Peyer's patch (tissue), 4 donors: ENCODE results near the gene PTPN6. TPM values are rescaled to one million over a fixed set of nuclear protein-coding genes. Genes with fewer than 3 reads are reported as not detected.
A peak's percentile ranks its signal among the peaks of the same experiment; 100 is the strongest.

ENCODE experiments used
- DNase-seq, 3 donors: peaks; one replicate each; pipeline ENCODE4 v3.0.0-alpha.2; 2017 to 2019
- H3K27ac ChIP-seq, 4 donors: fragments of 200-600 bp; sonication (generic); one replicate each; pipeline ENCODE4 v1.5.1; 2016 to 2019
- H3K27me3 ChIP-seq, 2 donors: fragments of 200-600 bp; sonication (generic); one replicate each; pipeline ENCODE4 v1.5.1; 2019
- H3K36me3 ChIP-seq, 3 donors: fragments of 200-600 bp; sonication (generic); one replicate each; pipeline ENCODE4 v1.5.1; 2016 to 2019
- H3K4me1 ChIP-seq, 4 donors: fragments of 200-600 bp; sonication (generic); one replicate each; pipeline ENCODE4 v1.5.1; 2016 to 2019
- H3K4me3 ChIP-seq, 4 donors: fragments of 200-600 bp; sonication (generic); 1 replicate in 3 of 4; 2 replicates in 1 of 4; pipeline ENCODE4 v1.5.1; 2016 to 2019; ENCODE audit warnings: mild to moderate bottlenecking in 1 of 4
- H3K9me3 ChIP-seq, 4 donors: fragments of 200-600 bp; sonication (generic); one replicate each; pipeline ENCODE4 v1.5.1; 2016 to 2019; ENCODE audit warnings: mild to moderate bottlenecking in 1 of 4
- POLR2A ChIP-seq, 2 donors: fragments of 450-650 bp; IDR thresholded peaks; one replicate each; pipeline ENCODE4 v1.5.1; 2017; ENCODE audit warnings: antibody characterized with exemption in 2 of 2, mild to moderate bottlenecking in 2 of 2, moderate library complexity in 2 of 2
- total RNA-seq, 4 donors: library from RNA; depleted of rRNA; stranded (reverse); fragments of >200 nt; gene quantifications; one replicate each; pipeline ENCODE4 v1.1.0, GENCODE V29; 2016
- TF ChIP-seq, protein P1 (sequence below), 6 experiments: fragments of 450-650 bp in 4 of 6; fragments of 200-600 bp in 2 of 6; sonication (generic) in 1 of 6; IDR thresholded peaks; one replicate each; pipeline ENCODE4 v1.5.1; 2017 to 2019; ENCODE audit warnings: antibody characterized with exemption in 6 of 6, mild to moderate bottlenecking in 3 of 6, moderate library complexity in 1 of 6

PTPN6 gene
- total RNA-seq, 4 donors from 2014 or later, result 41.6 to 183 (median 44.4) TPM

DNA sequence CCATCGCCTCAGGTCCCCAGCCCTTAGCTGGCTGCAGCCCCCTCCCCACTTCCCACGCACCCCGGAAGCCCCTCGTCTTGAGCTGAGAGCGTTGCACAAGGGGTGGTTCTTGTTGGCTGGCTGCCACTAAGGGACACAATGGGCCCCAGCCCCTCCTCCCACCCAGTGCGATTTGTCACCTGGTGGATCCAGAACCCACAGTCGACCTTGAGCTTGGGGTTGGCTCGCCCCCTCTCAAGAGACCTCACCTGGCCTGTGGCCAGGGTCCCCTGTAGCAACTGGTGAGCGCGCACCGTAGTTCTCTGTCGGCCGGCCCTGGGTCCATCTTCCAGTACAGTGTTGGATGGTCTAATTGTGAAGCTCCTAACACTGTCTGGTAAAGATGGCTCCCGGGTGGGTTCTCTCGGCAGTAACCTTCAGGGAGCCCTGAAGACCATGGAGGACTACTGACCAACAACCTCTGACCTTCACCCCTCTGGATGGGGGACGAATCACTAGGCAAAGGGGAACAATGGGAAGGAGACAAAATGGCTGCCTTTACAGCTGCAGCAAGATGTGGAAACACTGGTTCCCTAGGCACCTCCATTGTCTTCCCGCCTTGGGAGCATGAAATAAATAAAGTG lies 12.7 kb downstream of the PTPN6 start:
- TF ChIP-seq, protein P1, sequence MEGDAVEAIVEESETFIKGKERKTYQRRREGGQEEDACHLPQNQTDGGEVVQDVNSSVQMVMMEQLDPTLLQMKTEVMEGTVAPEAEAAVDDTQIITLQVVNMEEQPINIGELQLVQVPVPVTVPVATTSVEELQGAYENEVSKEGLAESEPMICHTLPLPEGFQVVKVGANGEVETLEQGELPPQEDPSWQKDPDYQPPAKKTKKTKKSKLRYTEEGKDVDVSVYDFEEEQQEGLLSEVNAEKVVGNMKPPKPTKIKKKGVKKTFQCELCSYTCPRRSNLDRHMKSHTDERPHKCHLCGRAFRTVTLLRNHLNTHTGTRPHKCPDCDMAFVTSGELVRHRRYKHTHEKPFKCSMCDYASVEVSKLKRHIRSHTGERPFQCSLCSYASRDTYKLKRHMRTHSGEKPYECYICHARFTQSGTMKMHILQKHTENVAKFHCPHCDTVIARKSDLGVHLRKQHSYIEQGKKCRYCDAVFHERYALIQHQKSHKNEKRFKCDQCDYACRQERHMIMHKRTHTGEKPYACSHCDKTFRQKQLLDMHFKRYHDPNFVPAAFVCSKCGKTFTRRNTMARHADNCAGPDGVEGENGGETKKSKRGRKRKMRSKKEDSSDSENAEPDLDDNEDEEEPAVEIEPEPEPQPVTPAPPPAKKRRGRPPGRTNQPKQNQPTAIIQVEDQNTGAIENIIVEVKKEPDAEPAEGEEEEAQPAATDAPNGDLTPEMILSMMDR (IDR thresholded peaks at IDR 0.05), result no peak
- no peak for TF ChIP-seq POLR2A (IDR thresholded peaks at IDR 0.05)
- DNase-seq, result peak in 1 of 3 donors; percentile 65
- Histone ChIP-seq H3K4me1 (peaks cover 9 to 65% (median 35%) of the 10 kb centered on the region in 4 donors), H3K9me3 (no peaks in the 10 kb centered on the region), H3K27ac (peak overlapping the region; percentile 67 to 100 (median 95)), H3K36me3 (peaks cover 0 to 40% (median 0%) of the 10 kb centered on the region in 3 donors), H3K27me3 (no peaks in the 10 kb centered on the region), H3K4me3 (peak overlapping the region in 3 of 4 donors; percentile 49 to 83 (median 62))

DNA sequence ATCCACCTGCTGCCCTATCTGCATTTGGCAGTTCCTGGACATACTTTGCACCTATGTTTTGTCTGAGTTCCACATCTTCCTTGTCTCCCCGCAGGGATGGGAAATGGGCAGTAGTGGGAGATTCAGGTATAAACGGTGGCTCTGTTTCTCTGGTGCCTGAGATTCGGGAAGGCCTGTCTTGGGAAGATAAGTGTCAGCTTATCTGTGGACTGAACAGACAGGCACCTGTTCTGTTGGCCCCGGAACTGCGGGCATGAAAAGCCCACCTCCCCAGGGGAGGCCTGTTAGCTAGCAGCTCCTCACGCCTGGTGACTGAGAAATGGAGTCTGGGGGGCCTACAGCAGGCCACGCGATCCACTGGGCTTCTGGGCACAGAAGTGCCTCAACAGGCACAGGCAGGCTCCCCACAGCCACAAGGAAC lies 13.5 kb downstream of the PTPN6 start:
- peaks cover 0 to 40% (median 0%) of the 10 kb centered on the region in 3 donors for H3K36me3 ChIP-seq
- no peak for DNase-seq
- no peaks in the 10 kb centered on the region for H3K9me3 ChIP-seq
- H3K4me1 ChIP-seq, result peaks cover 9 to 70% (median 37%) of the 10 kb centered on the region in 4 donors
- peak overlapping the region; percentile 67 to 100 (median 95) for H3K27ac ChIP-seq
- no peak for TF ChIP-seq POLR2A (IDR thresholded peaks at IDR 0.05)
- TF ChIP-seq, protein P1 (IDR thresholded peaks at IDR 0.05), result no peak
- peak overlapping the region in 2 of 4 donors; percentile 62 to 83 for H3K4me3 ChIP-seq
- H3K27me3 ChIP-seq, result no peaks in the 10 kb centered on the region

DNA sequence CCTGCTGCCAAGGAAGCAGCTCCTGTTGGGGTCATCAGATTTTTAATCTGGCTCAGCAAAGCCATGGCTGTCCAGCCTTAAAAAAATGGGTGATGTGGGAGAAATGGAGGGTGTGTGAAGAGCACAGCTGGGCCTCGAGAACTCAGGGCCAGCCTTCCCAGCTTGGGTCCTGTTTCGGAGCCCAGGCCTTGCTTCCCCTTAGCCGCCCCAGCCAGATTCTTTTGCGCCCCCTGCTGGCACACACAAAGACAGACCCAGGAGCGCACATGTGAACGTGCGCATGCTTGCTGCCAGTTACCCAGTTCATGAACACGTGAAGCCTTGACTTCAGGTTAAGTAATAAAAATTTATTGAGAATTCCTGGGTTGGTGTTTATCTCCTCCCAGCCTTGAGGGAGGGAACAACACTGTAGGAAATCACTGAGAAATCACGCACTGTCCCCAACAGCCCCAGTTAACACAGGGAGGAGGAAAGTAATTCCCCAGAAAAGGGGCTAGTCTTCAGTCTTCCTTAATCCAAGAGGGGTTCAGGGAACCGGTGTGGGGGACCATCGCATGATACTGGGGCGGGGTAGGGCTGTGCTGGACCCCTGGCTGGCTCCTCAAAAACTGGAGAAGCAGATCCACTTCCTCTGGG lies 14.0 kb downstream of the PTPN6 start:
- peak; percentile 41 to 76 for TF ChIP-seq POLR2A (IDR thresholded peaks at IDR 0.05)
- TF ChIP-seq, protein P1 (IDR thresholded peaks at IDR 0.05), result peak; percentile 92 to 98 (median 96)
- Histone ChIP-seq H3K4me1 (peaks cover 9 to 69% (median 35%) of the 10 kb centered on the region in 4 donors), H3K36me3 (peaks cover 0 to 40% (median 0%) of the 10 kb centered on the region in 3 donors), H3K4me3 (peak overlapping the region in 2 of 4 donors; percentile 62 to 83), H3K27ac (peak overlapping the region; percentile 67 to 100 (median 95)), H3K9me3 (no peaks in the 10 kb centered on the region), H3K27me3 (no peaks in the 10 kb centered on the region)
- DNase-seq, result peak; percentile 82 to 95 (median 92)

DNA sequence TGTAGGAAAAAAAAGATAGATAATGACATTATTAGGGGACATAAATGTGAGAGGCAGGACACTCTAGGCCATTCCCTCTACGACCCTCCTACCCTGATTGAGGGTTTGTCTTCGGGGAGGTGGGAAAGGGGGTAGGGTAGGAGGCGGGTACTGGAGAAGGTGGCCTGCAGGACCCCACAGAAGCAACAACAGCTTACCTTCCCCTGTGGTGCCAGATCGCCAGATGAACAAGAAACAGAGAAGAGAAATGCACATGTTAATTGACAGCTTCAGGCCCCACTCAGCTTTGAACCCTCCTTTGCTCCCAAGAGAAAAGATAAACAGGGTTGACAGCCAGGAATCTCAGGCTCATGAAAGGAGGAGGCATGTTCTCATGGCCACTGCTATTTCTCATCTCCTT lies 14.6 kb downstream of the PTPN6 start:
- peak in 1 of 2 donors; percentile 3 for TF ChIP-seq POLR2A (IDR thresholded peaks at IDR 0.05)
- TF ChIP-seq, protein P1 (IDR thresholded peaks at IDR 0.05), result no peak
- Histone ChIP-seq H3K9me3 (no peaks in the 10 kb centered on the region), H3K4me1 (peaks cover 6 to 64% (median 29%) of the 10 kb centered on the region in 4 donors), H3K27me3 (no peaks in the 10 kb centered on the region), H3K27ac (peak overlapping the region; percentile 61 to 100 (median 82)), H3K36me3 (peaks cover 0 to 40% (median 0%) of the 10 kb centered on the region in 3 donors), H3K4me3 (no peak overlapping the region)
- peak in 1 of 3 donors; percentile 34 for DNase-seq

DNA sequence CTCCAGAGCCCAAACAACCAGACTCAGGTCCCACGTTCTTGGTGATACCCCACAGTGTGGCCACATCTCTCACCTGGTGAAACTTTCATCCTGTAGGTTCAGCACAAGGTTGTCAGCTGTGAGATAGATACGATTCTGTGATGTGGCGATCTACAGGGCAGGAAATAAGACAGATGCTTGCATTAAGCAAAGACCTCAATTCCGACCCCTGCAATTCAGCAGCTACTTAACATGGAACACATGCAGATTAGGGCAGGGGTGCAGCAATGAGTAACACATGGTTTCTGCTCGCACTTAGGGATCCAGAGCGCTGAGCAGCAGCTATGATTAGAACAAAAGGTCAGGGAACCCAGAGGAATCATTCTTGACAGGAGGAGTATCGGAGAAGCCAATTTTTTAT lies 15.2 kb downstream of the PTPN6 start:
- no peak overlapping the region for H3K4me3 ChIP-seq
- H3K27me3 ChIP-seq, result no peaks in the 10 kb centered on the region
- no peak for TF ChIP-seq POLR2A (IDR thresholded peaks at IDR 0.05)
- TF ChIP-seq, protein P1 (IDR thresholded peaks at IDR 0.05), result no peak
- peaks cover 0 to 40% (median 0%) of the 10 kb centered on the region in 3 donors for H3K36me3 ChIP-seq
- peak in 1 of 3 donors; percentile 33 for DNase-seq
- H3K4me1 ChIP-seq, result peaks cover 1 to 58% (median 25%) of the 10 kb centered on the region in 4 donors
- H3K27ac ChIP-seq, result peak overlapping the region in 3 of 4 donors; percentile 61 to 100 (median 97)
- H3K9me3 ChIP-seq, result no peaks in the 10 kb centered on the region
